HepG2 (cell line): ENCODE data around the gene ARMC3. TPM values are rescaled to one million over a fixed set of nuclear protein-coding genes. Genes with fewer than 3 reads are reported as not detected.

Source experiments
- ATAC-seq: fragments of 200-7000 bp; cut with Tn5 transposase; 3 replicates; pipeline ENCODE4 v1.9.1; 2020; ENCODE audit warnings: mild to moderate bottlenecking, moderate library complexity
- BruUV-seq: library from RNA; stranded (reverse); fragments of 400-500 nt; replicated peaks from 2 replicates; lab custom pipeline; 2021; lab: Mats Ljungman, UMichigan
- CTCF ChIA-PET: fragments of 300-600 bp; formaldehyde crosslinking; extraction: SDS; loops from one replicate; lab custom pipeline; 2021; ENCODE audit warnings: low total read pairs, inconsistent platforms, low intra/inter-chr PET ratio; lab: Yijun Ruan, JAX
- POLR2A ChIA-PET: fragments of 350-600 bp; sonication (Branson Sonifier 250); formaldehyde crosslinking; loops from one replicate; lab custom pipeline; 2020; ENCODE audit warnings: antibody characterized with exemption, inconsistent platforms; lab: Yijun Ruan, JAX
- DNase-seq: peaks from one replicate; pipeline ENCODE4 v3.0.0-alpha.2; 2015; ENCODE audit warnings: low spot score
- FAIRE-seq: peaks from 3 replicates; lab custom pipeline; 2011; peaks lifted over from hg19 to GRCh38; lab: Jason Lieb, UNC
- H2AFZ ChIP-seq: one replicate; pipeline ENCODE4 v1.6.1; 2011; ENCODE audit warnings: low read length, inconsistent platforms
- H3K27ac ChIP-seq: fragments of 300-600 bp; 3 replicates; pipeline ENCODE4 v1.8.0; 2011; ENCODE audit warnings: mixed run types, mild to moderate bottlenecking, mixed read lengths, low read length, inconsistent platforms; ENCODE audit not compliant: insufficient read depth; ENCODE audit errors: extremely low read length
- H3K27me3 ChIP-seq, 2 experiments: fragments of 200-600 bp in 1 of 2; 2 replicates in 1 of 2; 3 replicates in 1 of 2; pipeline versions ENCODE4 v1.6.0 to v1.8.0; 2011; ENCODE audit warnings: low read length in 2 of 2, mild to moderate bottlenecking in 2 of 2, moderate library complexity in 2 of 2, inconsistent platforms in 1 of 2; ENCODE audit not compliant: insufficient read depth in 2 of 2, control insufficient read depth in 1 of 2
- H3K36me3 ChIP-seq, 2 experiments: fragments of 200-600 bp in 1 of 2; replicated peaks in 1 of 2; 2 replicates in 1 of 2; 3 replicates in 1 of 2; pipeline versions ENCODE4 v1.5.1 to v1.8.0; 2011; ENCODE audit warnings: low read length in 2 of 2, inconsistent platforms in 1 of 2; ENCODE audit not compliant: insufficient read depth in 2 of 2, control insufficient read depth in 1 of 2
- H3K4me1 ChIP-seq: 2 replicates; pipeline ENCODE4 v1.5.1; 2012; ENCODE audit warnings: low read length, inconsistent platforms; ENCODE audit not compliant: insufficient read depth
- H3K4me2 ChIP-seq: 2 replicates; pipeline ENCODE4 v1.6.0; 2011; ENCODE audit warnings: low read depth, low read length, inconsistent platforms
- H3K4me3 ChIP-seq, 3 experiments: fragments of 200-600 bp in 1 of 3; sonication (generic), shearing (Covaris generic) in 1 of 3; replicated peaks in 1 of 3; 2 replicates each; pipeline ENCODE4 v1.5.1; 2011 to 2016; ENCODE audit warnings: low read length in 3 of 3, inconsistent platforms in 2 of 3, low read depth in 2 of 3, mild to moderate bottlenecking in 2 of 3, control low read depth in 1 of 3, mixed read lengths in 1 of 3; ENCODE audit not compliant: insufficient read depth in 1 of 3
- H3K79me2 ChIP-seq: one replicate; pipeline ENCODE4 v1.6.1; 2011; ENCODE audit warnings: low read length, inconsistent platforms; ENCODE audit not compliant: insufficient read depth
- H3K9ac ChIP-seq: 2 replicates; pipeline ENCODE4 v1.6.0; 2011; ENCODE audit warnings: mild to moderate bottlenecking, low read depth, low read length, inconsistent platforms; ENCODE audit not compliant: insufficient read depth
- H3K9me3 ChIP-seq: 2 replicates; pipeline ENCODE4 v1.5.1; 2012; ENCODE audit warnings: mild to moderate bottlenecking, low read length
- H4K20me1 ChIP-seq: 2 replicates; pipeline ENCODE4 v1.6.0; 2011; ENCODE audit warnings: inconsistent platforms, mild to moderate bottlenecking, low read length, moderate library complexity; ENCODE audit not compliant: insufficient read depth
- ATF5 ChIP-seq: sonication (generic); formaldehyde crosslinking; IDR thresholded peaks from 2 replicates; pipeline ENCODE4 v1.4.0; 2020; ENCODE audit warnings: mild to moderate bottlenecking, low read depth, missing genetic modification reagents
- CENPT ChIP-seq: sonication (generic); formaldehyde crosslinking; IDR thresholded peaks from 2 replicates; pipeline ENCODE4 v1.8.0; 2022; ENCODE audit warnings: low read depth, mild to moderate bottlenecking, moderate library complexity, missing genetic modification reagents
- JUN ChIP-seq: sonication (generic); formaldehyde crosslinking; IDR thresholded peaks from 2 replicates; pipeline ENCODE4 v1.4.0; 2020; ENCODE audit warnings: mild to moderate bottlenecking, missing genetic modification reagents
- NONO ChIP-seq, 2 experiments: fragments of 450-650 bp in 1 of 2; sonication (generic) in 1 of 2; formaldehyde crosslinking in 1 of 2; IDR thresholded peaks in 1 of 2; conservative IDR thresholded peaks in 1 of 2; 2 replicates each; pipeline versions ENCODE4 v1.6.1 to v1.8.0; 2017 to 2022; ENCODE audit warnings: mild to moderate bottlenecking in 1 of 2, missing genetic modification reagents in 1 of 2, moderate library complexity in 1 of 2
- PRMT3 ChIP-seq: sonication (generic); formaldehyde crosslinking; IDR thresholded peaks from 2 replicates; pipeline ENCODE4 v1.8.1; 2022; ENCODE audit warnings: low read depth, mild to moderate bottlenecking, moderate library complexity, missing genetic modification reagents, borderline replicate concordance
- REPIN1 ChIP-seq: sonication (generic); formaldehyde crosslinking; IDR thresholded peaks from 2 replicates; pipeline ENCODE4 v1.8.0; 2022; ENCODE audit warnings: missing genetic modification reagents, low read depth, mild to moderate bottlenecking, borderline replicate concordance
- TAF15 ChIP-seq: fragments of 200-400 bp; formaldehyde crosslinking; IDR thresholded peaks from one replicate; pipeline ENCODE4 v1.6.1; 2018; ENCODE audit warnings: mild to moderate bottlenecking, low read depth, low read length; ENCODE audit not compliant: poor library complexity, severe bottlenecking
- UBTF ChIP-seq: sonication (generic); formaldehyde crosslinking; IDR thresholded peaks from 2 replicates; pipeline ENCODE4 v1.4.0; 2020; ENCODE audit warnings: mild to moderate bottlenecking, missing genetic modification reagents
- ZBTB43 ChIP-seq: sonication (generic); formaldehyde crosslinking; conservative IDR thresholded peaks from 2 replicates; pipeline ENCODE4 v1.4.0; 2020; ENCODE audit warnings: missing genetic modification reagents
- ZNF205 ChIP-seq: IDR thresholded peaks from 2 replicates; pipeline ENCODE4 v1.6.1; 2018; ENCODE audit warnings: missing biosample characterization, missing genetic modification reagents
- ZNF232 ChIP-seq: sonication (generic); formaldehyde crosslinking; IDR thresholded peaks from 2 replicates; pipeline ENCODE4 v1.4.0; 2020; ENCODE audit warnings: missing genetic modification reagents, borderline replicate concordance
- ZNF451 ChIP-seq: sonication (generic); formaldehyde crosslinking; IDR thresholded peaks from 2 replicates; pipeline ENCODE4 v1.5.0; 2020; ENCODE audit warnings: mild to moderate bottlenecking, missing genetic modification reagents
- ZNF766 ChIP-seq: sonication (generic); formaldehyde crosslinking; IDR thresholded peaks from 2 replicates; pipeline ENCODE4 v1.5.0; 2020; ENCODE audit warnings: missing genetic modification reagents, borderline replicate concordance
- WGBS: methylation state at CpG from one replicate; pipeline ENCODE4 v1.1.6; 2017; ENCODE audit warnings: low lambda C conversion rate; 5-methylcytosine and 5-hydroxymethylcytosine counted together
- in situ Hi-C: cut with HindIII; loops from 2 replicates; pipeline ENCODE4 v1.10.0; 2017; ENCODE audit warnings: low pct_unique_long_range_greater_than_20kb; ENCODE audit not compliant: extremely low pct_ligation_motif_present
- intact Hi-C: fragments of 100-400 bp; cut with micrococcal nuclease; formaldehyde crosslinking; loops from one replicate; pipeline ENCODE4 v1.10.0; 2022; ENCODE audit not compliant: unreplicated experiment
- polyA plus RNA-seq, 8 experiments: library from polyadenylated mRNA; depleted of rRNA in 3 of 8; stranded (reverse) in 7 of 8; unstranded in 1 of 8; fragments of >200 nt; fragmentation: Illumina TruSeq in 4 of 8; extraction: Trizol in 4 of 8; gene quantifications; 2 replicates each; pipeline versions ENCODE4 v1.2.1 to v1.2.3, GENCODE V29; 2011 to 2016; ENCODE audit warnings: low read depth in 4 of 8, missing spikeins in 1 of 8, mixed read lengths in 1 of 8; ENCODE audit not compliant: insufficient read depth in 1 of 8
- total RNA-seq, 5 experiments: library from RNA; depleted of rRNA; stranded (reverse); fragments of >200 nt; fragmentation: Illumina TruSeq; extraction: Trizol; gene quantifications; 2 replicates each; pipeline ENCODE4 v1.2.3, GENCODE V29; 2016; ENCODE audit warnings: low read depth in 1 of 5
- TF ChIP-seq, protein P1 (sequence below): sonication (generic); formaldehyde crosslinking; IDR thresholded peaks from 2 replicates; pipeline ENCODE4 v1.8.0; 2022; ENCODE audit warnings: missing genetic modification reagents, mild to moderate bottlenecking, moderate library complexity, borderline replicate concordance
- TF ChIP-seq, protein P2 (sequence below): fragments of 450-650 bp; IDR thresholded peaks from 2 replicates; pipeline ENCODE4 v1.6.1; 2017; ENCODE audit warnings: mild to moderate bottlenecking

ARMC3 gene
- total and polyA plus RNA-seq, 2 of the 13 experiments (the other 11 are each of a cell fraction or from before 2014, with no cell fraction given) = not detected

DNA sequence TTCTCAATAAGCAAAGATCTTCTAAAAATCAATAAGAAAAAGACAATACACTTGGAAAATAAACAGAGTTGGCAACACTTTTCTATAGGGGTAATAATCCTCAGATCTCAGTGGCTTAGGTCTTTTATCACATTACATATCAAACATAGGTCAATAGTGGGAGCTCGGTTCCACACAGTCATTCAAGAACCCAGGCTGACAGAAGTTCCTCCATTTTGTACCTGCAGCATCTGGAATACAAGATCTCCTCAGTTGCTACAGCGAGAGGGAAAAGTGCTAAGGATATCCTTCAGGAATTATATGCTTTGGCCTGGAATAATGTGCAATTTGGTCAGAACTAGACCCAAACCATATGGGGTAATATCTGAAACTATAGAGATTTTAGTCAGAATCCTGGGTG is 112.1 kb downstream of the ARMC3 start:
- CTCF ChIA-PET = no interaction called here
- Histone ChIP-seq H4K20me1 (no peaks in the 10 kb centered on the region), H2AFZ (no peak overlapping the region), H3K79me2 (no peaks in the 10 kb centered on the region), H3K9me3 (no peaks in the 10 kb centered on the region), H3K27me3 (no peaks in the 10 kb centered on the region; a peak in 1 of 5 replicates), H3K9ac (no peak overlapping the region), H3K4me2 (no peak overlapping the region), H3K4me1 (no peaks in the 10 kb centered on the region), H3K27ac (no peak overlapping the region), H3K4me3 (no peak overlapping the region), H3K36me3 (no peaks in the 10 kb centered on the region)
- POLR2A ChIA-PET = no interaction called here
- intact Hi-C loops (no loop called here), in situ Hi-C loops (no loop called here)
- no peak for FAIRE-seq
- no TSS peak for BruUV-seq
- WGBS = 8% methylated on average over 2 of the region's 2 CpGs
- DNase-seq = no peak
- ATAC-seq = no peak
- no peak for TF ChIP-seq ZNF451 (CRISPR knock-in tag)
- no peak for TF ChIP-seq ZNF232 (CRISPR knock-in tag)
- TF ChIP-seq ZNF205 (CRISPR knock-in tag) = no peak
- TF ChIP-seq, protein P1, sequence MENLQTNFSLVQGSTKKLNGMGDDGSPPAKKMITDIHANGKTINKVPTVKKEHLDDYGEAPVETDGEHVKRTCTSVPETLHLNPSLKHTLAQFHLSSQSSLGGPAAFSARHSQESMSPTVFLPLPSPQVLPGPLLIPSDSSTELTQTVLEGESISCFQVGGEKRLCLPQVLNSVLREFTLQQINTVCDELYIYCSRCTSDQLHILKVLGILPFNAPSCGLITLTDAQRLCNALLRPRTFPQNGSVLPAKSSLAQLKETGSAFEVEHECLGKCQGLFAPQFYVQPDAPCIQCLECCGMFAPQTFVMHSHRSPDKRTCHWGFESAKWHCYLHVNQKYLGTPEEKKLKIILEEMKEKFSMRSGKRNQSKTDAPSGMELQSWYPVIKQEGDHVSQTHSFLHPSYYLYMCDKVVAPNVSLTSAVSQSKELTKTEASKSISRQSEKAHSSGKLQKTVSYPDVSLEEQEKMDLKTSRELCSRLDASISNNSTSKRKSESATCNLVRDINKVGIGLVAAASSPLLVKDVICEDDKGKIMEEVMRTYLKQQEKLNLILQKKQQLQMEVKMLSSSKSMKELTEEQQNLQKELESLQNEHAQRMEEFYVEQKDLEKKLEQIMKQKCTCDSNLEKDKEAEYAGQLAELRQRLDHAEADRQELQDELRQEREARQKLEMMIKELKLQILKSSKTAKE = no peak
- TF ChIP-seq, protein P2, sequence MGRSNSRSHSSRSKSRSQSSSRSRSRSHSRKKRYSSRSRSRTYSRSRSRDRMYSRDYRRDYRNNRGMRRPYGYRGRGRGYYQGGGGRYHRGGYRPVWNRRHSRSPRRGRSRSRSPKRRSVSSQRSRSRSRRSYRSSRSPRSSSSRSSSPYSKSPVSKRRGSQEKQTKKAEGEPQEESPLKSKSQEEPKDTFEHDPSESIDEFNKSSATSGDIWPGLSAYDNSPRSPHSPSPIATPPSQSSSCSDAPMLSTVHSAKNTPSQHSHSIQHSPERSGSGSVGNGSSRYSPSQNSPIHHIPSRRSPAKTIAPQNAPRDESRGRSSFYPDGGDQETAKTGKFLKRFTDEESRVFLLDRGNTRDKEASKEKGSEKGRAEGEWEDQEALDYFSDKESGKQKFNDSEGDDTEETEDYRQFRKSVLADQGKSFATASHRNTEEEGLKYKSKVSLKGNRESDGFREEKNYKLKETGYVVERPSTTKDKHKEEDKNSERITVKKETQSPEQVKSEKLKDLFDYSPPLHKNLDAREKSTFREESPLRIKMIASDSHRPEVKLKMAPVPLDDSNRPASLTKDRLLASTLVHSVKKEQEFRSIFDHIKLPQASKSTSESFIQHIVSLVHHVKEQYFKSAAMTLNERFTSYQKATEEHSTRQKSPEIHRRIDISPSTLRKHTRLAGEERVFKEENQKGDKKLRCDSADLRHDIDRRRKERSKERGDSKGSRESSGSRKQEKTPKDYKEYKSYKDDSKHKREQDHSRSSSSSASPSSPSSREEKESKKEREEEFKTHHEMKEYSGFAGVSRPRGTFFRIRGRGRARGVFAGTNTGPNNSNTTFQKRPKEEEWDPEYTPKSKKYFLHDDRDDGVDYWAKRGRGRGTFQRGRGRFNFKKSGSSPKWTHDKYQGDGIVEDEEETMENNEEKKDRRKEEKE = no peak
- no peak for TF ChIP-seq ZNF766 (CRISPR knock-in tag)
- no peak for TF ChIP-seq REPIN1 (CRISPR knock-in tag)
- no peak for TF ChIP-seq JUN (CRISPR knock-in tag)
- no peak for TF ChIP-seq TAF15
- no peak for TF ChIP-seq ZBTB43 (CRISPR knock-in tag)
- no peak for TF ChIP-seq ATF5 (CRISPR knock-in tag)
- TF ChIP-seq NONO (IDR thresholded peaks at IDR 0.05) = no peak
- TF ChIP-seq NONO (CRISPR knock-in tag; conservative IDR thresholded peaks at IDR 0.05) = no peak
- no peak for TF ChIP-seq CENPT
- TF ChIP-seq UBTF (CRISPR knock-in tag) = no peak
- TF ChIP-seq PRMT3 (CRISPR knock-in tag) = no peak
